ENCODE data around the gene HNRNPUL1.

HNRNPUL1 gene

DNA sequence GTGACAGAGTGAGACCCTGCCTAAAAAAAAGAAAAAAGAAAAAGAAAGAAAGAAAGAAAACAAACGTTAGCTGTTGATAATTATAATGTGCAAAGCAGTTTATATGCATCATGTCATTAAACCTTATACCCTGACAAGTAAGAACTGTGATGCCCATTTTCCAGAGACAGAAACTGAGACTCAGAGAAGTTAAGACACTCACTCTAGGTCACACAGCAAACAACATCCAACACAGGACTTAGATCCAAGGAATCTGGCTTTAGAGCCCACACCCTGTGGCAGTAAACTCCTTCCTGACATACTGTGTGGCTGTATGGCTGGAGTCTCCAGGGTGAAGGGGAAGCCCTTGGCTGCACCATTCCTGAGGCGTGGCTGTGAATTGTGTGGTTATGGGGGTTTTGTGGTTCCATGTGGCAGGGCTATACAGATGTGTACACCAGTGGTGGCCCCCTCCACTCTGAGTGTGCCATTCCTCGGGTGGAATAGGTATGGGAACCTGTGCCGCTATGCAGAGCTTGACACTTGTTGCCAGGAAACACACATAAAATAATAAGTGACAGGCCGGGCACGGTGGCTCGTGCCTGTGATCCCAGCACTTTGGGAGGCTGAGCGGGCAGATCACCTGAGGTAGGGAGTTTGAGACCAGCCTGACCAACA, 29.5 kb upstream of the HNRNPUL1 start:
- no peak for DNase-seq

DNA sequence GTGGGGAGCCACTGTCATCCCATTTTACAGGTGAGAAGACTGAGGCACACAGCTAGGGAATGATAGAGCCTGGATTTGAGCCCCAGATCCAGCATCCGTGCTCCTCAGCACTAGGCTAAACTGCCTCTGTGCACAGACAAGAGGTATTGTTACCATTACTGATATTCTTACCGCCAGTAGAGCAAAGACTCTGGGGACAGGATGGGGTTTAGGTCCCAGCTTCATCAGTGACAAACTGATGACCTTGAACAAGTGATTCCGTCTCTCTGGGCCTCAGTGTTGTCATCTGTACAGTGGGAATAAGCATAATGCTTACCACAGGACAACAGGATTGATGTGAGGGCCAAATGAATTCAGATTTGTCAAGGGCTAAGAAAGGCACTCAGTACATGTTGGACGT, 28.7 kb upstream of the HNRNPUL1 start:
- DNase-seq, result no peak

- DNase-seq, result no peak
These were observed 25.9 kb upstream of the HNRNPUL1 start for GRCh38 chr19:41238244-41238643.

DNA sequence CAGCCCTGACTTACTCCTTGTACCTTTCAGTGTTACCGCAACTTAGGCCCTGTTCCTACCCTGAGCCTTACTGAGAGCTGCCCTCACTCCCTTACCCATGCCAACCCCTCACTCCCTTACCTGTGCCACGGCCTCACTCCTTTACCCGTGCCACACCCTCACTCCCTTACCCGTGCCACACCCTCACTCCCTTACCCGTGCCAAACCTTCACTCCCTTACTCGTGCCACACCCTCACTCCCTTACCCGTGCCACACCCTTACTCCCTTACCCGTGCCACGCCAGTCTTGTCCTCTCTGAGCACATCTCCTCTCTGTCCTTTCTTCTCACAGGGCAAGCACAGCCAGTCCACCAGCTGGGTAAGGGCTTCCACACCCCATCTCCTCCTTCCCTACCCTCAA, 24.8 kb upstream of the HNRNPUL1 start:
- DNase-seq, result no peak

DNA sequence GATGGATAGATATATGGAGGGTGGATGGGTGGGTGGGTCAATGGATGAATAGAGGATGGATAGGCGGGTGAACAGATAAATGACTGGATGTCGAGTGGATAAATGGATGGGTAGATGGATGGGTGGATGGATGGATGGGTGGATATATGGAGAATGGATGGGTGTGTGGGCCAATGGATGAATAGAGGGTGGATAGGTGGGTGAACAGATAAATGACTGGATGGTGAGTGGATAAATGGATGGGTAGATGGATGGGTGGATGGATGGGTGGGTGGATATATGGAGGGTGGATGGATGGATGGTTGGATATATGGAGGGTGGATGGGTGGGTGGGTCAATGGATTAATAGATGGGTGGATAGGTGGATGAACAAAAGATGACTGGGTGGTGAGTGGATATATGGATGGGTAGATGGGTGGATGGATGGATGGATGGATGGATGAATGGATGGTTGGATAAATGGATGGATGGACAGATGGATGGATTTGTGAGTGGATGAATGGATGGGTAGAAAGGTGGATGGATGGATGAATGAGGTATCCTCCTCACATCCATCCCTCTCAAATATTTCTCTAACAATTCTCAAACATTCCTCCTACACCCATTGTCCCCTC, 24.1 kb upstream of the HNRNPUL1 start:
- DNase-seq, result no peak

DNA sequence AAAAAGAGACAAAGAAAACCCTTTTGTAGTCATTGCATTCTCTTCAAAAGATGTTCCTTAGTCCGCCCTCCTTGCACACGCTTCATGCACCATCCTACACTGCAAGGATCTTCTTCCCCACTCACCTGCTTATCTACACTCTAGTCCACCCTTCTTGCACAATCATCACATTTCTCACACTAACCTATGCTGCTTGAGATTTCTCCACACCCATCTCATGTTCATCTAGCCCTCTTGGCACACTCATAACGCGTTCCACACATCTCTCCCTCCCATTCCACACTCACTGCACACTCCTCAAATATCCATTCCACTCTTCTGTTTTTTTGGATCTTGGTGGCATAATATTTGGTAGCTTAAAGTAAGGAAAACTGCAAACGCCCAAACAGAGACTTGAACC, 22.3 kb upstream of the HNRNPUL1 start:
- DNase-seq, result no peak

GRCh38 chr19:41244117-41244516, 20.1 kb upstream of the HNRNPUL1 start:
- DNase-seq, result no peak

GRCh38 chr19:41245843-41246242, 18.3 kb upstream of the HNRNPUL1 start:
- DNase-seq, result no peak

- no peak for DNase-seq
These were observed 15.3 kb upstream of the HNRNPUL1 start for GRCh38 chr19:41248895-41249294.

DNA sequence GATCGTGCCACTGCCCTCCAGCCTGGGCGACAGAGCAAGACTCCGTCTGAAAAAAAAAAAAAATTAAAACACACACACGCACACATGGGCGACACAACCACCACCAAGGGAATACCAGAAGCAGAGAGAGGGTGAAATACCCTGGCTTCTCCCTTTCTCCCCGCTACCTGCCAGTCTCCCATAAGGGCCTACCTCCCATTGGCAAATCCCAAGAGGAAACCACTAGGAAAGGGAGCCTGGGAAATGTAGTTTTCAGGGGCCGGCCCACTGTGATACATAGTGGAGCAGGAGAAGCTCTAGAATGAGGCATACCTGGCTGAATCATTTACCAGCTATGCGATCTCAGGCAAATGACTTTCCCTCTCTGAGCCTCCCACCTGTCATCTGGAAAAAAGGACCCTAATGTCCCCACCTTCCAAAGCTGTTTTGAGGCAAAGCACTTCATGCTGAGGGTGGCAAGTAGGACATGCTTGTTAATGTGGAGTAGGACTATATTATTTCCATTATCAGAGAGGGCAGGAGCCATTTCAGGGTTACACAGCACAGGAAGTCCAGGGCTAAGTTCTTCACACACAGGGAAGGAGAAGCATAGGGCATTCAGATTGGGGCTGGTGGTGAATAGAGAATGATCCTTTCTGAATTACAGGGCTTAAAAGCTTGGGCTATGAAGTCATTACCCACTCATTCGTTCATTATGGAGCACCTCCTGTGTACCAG, 14.3 kb upstream of the HNRNPUL1 start:
- DNase-seq, result no peak

GRCh38 chr19:41253660-41254059, 10.5 kb upstream of the HNRNPUL1 start:
- DNase-seq, result no peak

DNA sequence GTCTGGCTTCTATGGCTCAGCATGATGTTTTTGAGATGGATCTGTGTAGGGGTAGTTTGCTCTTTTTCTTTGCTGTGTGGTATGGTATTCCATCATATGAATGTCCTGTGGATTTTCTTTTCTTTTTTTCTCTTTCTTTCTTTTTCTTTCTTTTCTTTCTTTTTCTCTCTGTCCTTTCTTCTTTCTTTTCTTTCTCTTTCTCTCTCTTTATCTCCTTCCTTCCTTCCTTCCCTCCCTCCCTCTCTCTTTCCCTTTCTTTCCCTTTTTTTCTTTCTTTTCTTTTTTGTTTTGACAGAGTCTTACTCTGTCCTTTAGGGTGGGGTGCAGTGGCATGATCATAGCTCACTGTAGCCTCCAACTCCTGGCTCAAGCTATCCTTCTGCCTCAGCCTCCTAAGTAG, 9.0 kb upstream of the HNRNPUL1 start:
- no peak for DNase-seq

GRCh38 chr19:41261474-41262190, 2.5 kb upstream of the HNRNPUL1 start:
- peak; percentile 30 for DNase-seq

- peak; percentile 89 for DNase-seq
These were observed 926 bp upstream of the HNRNPUL1 start for GRCh38 chr19:41263042-41263849.

GRCh38 chr19:41264581-41265394, 616 bp downstream of the HNRNPUL1 start:
- DNase-seq, result peak; percentile 82

GRCh38 chr19:41265395-41266153, 1.4 kb downstream of the HNRNPUL1 start:
- DNase-seq, result peak; percentile 43

DNA sequence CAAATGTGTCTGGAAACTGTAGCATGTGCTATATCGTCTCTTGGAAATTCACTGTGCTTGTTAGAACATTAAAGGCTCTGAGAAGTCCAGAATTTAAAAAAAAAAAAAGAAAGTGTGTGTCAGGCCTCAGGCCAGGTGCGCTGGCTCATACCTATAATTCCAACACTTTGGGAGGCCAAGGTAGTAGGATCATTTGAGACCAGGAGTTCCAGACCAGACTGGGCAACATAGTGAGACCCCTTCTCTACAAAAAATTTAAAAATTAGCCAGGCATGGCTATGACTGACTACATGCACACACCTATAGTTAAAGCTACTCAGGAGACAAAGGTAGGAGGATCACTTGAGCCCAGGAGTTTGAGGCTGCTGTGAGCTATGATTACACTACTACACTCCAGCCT, 4.9 kb downstream of the HNRNPUL1 start:
- DNase-seq, result no peak

DNA sequence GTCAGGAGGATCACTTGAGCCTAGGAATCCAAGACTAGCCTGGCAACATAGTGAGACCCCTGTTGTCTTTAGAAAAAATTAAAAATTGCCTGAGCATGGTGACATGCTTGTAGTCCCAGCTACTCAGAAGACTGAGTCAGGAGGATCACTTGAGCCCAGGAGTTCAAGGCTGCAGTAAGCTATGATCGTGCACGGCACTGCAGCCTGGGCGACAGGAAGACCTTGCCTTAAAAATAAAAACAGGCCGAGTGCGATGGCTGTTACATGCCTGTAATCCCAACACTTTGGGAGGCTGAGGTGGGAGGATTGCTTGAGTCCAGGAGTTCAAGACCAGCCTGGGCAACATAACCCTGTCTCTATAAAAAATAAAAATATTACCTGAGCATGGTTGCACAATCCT, 5.4 kb downstream of the HNRNPUL1 start:
- no peak for DNase-seq

DNA sequence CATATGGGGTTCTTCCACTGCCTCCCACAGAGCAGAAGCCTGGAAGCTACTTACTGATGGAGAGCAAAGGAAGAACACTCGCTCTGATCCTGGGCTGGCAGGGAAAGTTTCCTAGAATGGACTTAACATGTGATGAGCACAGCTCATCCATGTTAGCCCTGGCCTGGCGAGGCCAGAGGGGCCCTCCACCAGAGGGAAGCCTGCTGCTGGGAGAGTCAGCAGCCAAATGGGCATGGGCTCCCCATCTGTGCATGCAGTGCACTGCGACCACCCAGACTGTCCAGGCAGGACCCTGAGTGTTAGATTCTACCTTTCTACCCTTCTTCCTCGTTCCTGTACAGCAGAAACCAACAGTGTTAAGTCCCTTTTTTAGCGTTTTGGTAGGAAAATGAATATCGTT, 8.9 kb downstream of the HNRNPUL1 start:
- no peak for DNase-seq

- no peak for DNase-seq
These were observed 10.6 kb downstream of the HNRNPUL1 start for GRCh38 chr19:41274802-41275201.

DNA sequence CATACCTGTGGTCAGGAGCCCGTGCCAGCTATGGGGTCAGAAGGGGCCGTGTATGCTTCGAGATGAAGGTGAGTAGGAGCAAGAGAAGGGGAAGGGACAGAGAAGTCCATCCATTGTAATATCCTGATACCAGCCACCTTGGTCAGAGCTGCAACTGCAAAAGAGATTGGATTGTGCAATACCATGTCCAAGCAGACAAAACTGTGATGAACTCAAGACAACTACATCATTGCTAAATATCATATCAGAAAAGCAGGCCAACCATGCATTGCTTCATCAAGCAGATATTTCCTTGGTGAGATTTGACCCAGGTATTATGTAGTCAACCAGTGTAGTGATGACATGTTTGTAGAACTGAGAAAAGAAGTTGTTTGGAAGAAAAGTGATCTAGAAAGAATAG, 12.1 kb downstream of the HNRNPUL1 start:
- no peak for DNase-seq

Data from stimulated activated CD8-positive, alpha-beta memory T cell treated with anti-CD3 and anti-CD28 coated beads, Interleukin-4, amount 100 ng/mL, for 48 hours (primary cell).